PC-9 (cell line): ENCODE measurements around the gene RNASEH2B. TPM values are rescaled to one million over a fixed set of nuclear protein-coding genes. Genes with fewer than 3 reads are reported as not detected.
A peak's percentile ranks its signal among the peaks of the same experiment; 100 is the strongest.

ENCODE experiments used
- BruUV-seq: library from RNA; stranded (reverse); fragments of 400-500 nt; replicated peaks from 2 replicates; lab custom pipeline; 2021; lab: Mats Ljungman, UMichigan
- CTCF ChIA-PET: fragments of 300-600 bp; sonication (Branson Sonifier 250); formaldehyde crosslinking; loops from one replicate; lab custom pipeline; 2022; ENCODE audit warnings: antibody characterized with exemption; lab: Charles Lee
- POLR2A ChIA-PET: fragments of 300-600 bp; sonication (Branson Sonifier 250); formaldehyde crosslinking; loops from one replicate; lab custom pipeline; 2022; ENCODE audit warnings: antibody characterized with exemption; ENCODE audit not compliant: unreplicated experiment; lab: Charles Lee
- DNase-seq, 2 experiments: peaks; one replicate each; pipeline versions ENCODE4 v3.0.0 to v3.0.0-alpha.2; 2015 to 2022; ENCODE audit warnings: mixed read lengths in 1 of 2
- H2AFZ ChIP-seq: fragments of 200-600 bp; sonication (generic); 2 replicates; pipeline ENCODE4 v1.8.1; 2017; ENCODE audit warnings: antibody characterized with exemption
- H3F3A ChIP-seq: fragments of 200-600 bp; sonication (generic); 2 replicates; pipeline ENCODE4 v1.8.1; 2017; ENCODE audit warnings: antibody characterized with exemption, mild to moderate bottlenecking, low read depth; ENCODE audit not compliant: insufficient read depth
- H3K27ac ChIP-seq: fragments of 200-600 bp; sonication (generic); 2 replicates; pipeline ENCODE4 v1.6.1; 2016; ENCODE audit warnings: mixed run types
- H3K27me3 ChIP-seq: fragments of 200-600 bp; sonication (generic); 2 replicates; pipeline ENCODE4 v1.6.1; 2016; ENCODE audit warnings: low read depth, mixed run types; ENCODE audit not compliant: insufficient read depth
- H3K36me3 ChIP-seq: fragments of 200-600 bp; sonication (generic); 2 replicates; pipeline ENCODE4 v1.6.1; 2016; ENCODE audit warnings: low read depth, mixed run types
- H3K4me1 ChIP-seq: fragments of 200-600 bp; sonication (generic); replicated peaks from 2 replicates; pipeline ENCODE4 v1.6.1; 2016; ENCODE audit warnings: mixed run types; ENCODE audit not compliant: insufficient read depth
- H3K4me2 ChIP-seq: fragments of 200-600 bp; sonication (generic); 2 replicates; pipeline ENCODE4 v1.6.1; 2017; ENCODE audit warnings: mixed run types
- H3K4me3 ChIP-seq: fragments of 200-600 bp; sonication (generic); 2 replicates; pipeline ENCODE4 v1.6.1; 2016; ENCODE audit warnings: mixed run types
- H3K79me2 ChIP-seq: fragments of 200-600 bp; sonication (generic); 2 replicates; pipeline ENCODE4 v1.6.1; 2017; ENCODE audit warnings: low read depth, mixed run types
- H3K9me2 ChIP-seq: fragments of 200-600 bp; sonication (generic); 2 replicates; pipeline ENCODE4 v1.8.1; 2017; ENCODE audit warnings: mild to moderate bottlenecking; ENCODE audit not compliant: insufficient read depth
- H3K9me3 ChIP-seq: fragments of 200-600 bp; sonication (generic); 2 replicates; pipeline ENCODE4 v1.8.1; 2016; ENCODE audit warnings: low read depth; ENCODE audit not compliant: insufficient read depth
- H4K20me1 ChIP-seq: fragments of 200-600 bp; sonication (generic); 2 replicates; pipeline ENCODE4 v1.8.1; 2017; ENCODE audit not compliant: insufficient read depth
- EZH2 ChIP-seq: fragments of 200-600 bp; sonication (generic); IDR thresholded peaks from 2 replicates; pipeline ENCODE4 v1.8.0; 2017; ENCODE audit warnings: antibody characterized with exemption, low read depth
- intact Hi-C: fragments of 100-400 bp; cut with micrococcal nuclease; formaldehyde crosslinking; loops from one replicate; pipeline ENCODE4 v1.10.0; 2022; ENCODE audit not compliant: unreplicated experiment
- total RNA-seq: library from RNA; stranded (reverse); gene quantifications from 2 replicates; pipeline ENCODE4 v1.2.3, GENCODE V29; 2021
- TF ChIP-seq, protein P1 (sequence below): fragments of 200-600 bp; sonication (generic); conservative IDR thresholded peaks from 2 replicates; pipeline ENCODE4 v1.6.1; 2017; ENCODE audit warnings: mixed run types, antibody characterized with exemption, mild to moderate bottlenecking, moderate library complexity

Gene RNASEH2B
- total RNA-seq, 1 experiment from 2014 or later, result 45.8 TPM

GRCh38 chr13:50910485-50910805 is 854 bp downstream of the RNASEH2B start:
- CTCF ChIA-PET, result no interaction called here
- H3K9me2 ChIP-seq, result no peaks in the 10 kb centered on the region
- peaks cover 49% of the 10 kb centered on the region for H3K79me2 ChIP-seq
- H3K4me1 ChIP-seq, result peaks cover 17% of the 10 kb centered on the region
- no peak for TF ChIP-seq EZH2
- TF ChIP-seq, protein P1, sequence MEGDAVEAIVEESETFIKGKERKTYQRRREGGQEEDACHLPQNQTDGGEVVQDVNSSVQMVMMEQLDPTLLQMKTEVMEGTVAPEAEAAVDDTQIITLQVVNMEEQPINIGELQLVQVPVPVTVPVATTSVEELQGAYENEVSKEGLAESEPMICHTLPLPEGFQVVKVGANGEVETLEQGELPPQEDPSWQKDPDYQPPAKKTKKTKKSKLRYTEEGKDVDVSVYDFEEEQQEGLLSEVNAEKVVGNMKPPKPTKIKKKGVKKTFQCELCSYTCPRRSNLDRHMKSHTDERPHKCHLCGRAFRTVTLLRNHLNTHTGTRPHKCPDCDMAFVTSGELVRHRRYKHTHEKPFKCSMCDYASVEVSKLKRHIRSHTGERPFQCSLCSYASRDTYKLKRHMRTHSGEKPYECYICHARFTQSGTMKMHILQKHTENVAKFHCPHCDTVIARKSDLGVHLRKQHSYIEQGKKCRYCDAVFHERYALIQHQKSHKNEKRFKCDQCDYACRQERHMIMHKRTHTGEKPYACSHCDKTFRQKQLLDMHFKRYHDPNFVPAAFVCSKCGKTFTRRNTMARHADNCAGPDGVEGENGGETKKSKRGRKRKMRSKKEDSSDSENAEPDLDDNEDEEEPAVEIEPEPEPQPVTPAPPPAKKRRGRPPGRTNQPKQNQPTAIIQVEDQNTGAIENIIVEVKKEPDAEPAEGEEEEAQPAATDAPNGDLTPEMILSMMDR, result no peak; the same call in 1 of the 2 replicates
- H3K27ac ChIP-seq, result peak overlapping the region; percentile 70
- H2AFZ ChIP-seq, result peak overlapping the region; percentile 96
- peak in 1 of 2 experiments; percentile 38 for DNase-seq
- peaks cover 15% of the 10 kb centered on the region; the same call in 1 of the 2 replicates for H3F3A ChIP-seq
- no peaks in the 10 kb centered on the region for H3K9me3 ChIP-seq
- POLR2A ChIA-PET, result no interaction called here
- no peaks in the 10 kb centered on the region for H4K20me1 ChIP-seq
- H3K4me2 ChIP-seq, result peak overlapping the region; percentile 81
- H3K27me3 ChIP-seq, result no peaks in the 10 kb centered on the region
- BruUV-seq, result no TSS peak
- no peaks in the 10 kb centered on the region for H3K36me3 ChIP-seq
- peak overlapping the region; percentile 96 for H3K4me3 ChIP-seq
- intact Hi-C loops, result loop anchor here (2.0 to 10.0 kb wide), 6 partner anchors 108 to 1616 kb away; partner anchors contain the start of gene TRIM13

DNA sequence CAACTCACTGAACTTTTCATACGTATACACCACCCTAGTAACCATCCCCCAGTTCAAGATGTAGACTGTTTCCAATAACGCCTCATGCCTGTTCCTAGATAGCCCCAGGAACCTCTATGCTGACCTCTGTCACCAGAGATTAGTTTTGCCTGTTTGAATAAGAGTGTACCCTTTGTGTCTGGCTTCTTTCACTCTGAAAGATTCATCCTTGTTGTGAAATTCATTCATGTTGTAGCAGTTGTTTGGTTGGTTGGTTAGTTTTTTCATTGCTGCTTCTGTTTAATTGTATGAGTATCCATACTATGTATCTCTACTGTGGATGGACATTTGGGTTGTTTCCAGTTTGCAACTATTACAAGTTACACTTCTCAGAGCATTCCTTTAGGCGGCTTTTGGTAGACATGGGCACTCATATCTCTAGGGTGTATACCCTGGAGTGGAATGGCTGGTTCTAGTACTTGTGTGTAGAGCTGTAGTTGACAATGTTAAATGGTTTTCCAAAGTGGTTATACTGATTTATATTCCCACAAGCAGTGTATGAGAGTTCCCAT is 1.6 kb downstream of the RNASEH2B start:
- Histone ChIP-seq H3K79me2 (peaks cover 54% of the 10 kb centered on the region), H3K4me3 (peak overlapping the region; percentile 96), H3K36me3 (no peaks in the 10 kb centered on the region), H4K20me1 (no peaks in the 10 kb centered on the region), H2AFZ (peak overlapping the region; percentile 96), H3K9me2 (no peaks in the 10 kb centered on the region), H3F3A (peaks cover 15% of the 10 kb centered on the region; the same call in 1 of the 2 replicates), H3K27me3 (no peaks in the 10 kb centered on the region), H3K4me1 (peaks cover 17% of the 10 kb centered on the region), H3K27ac (peak overlapping the region; percentile 70; the same call in 1 of the 2 replicates), H3K9me3 (no peaks in the 10 kb centered on the region), H3K4me2 (peak overlapping the region; percentile 81)
- TF ChIP-seq EZH2, result no peak
- TF ChIP-seq, protein P1, result no peak
- ChIA-PET CTCF (interaction anchor here (0.7 to 1.8 kb wide), 5 partner anchors 553 to 1118 kb away, joined by 3 to 13 read pairs (median 5); partner anchors contain the start of genes KPNA3, SPRYD7 and TRIM13), POLR2A (no interaction called here)
- intact Hi-C loops, result loop anchor here (2.0 to 10.0 kb wide), 6 partner anchors 109 to 1616 kb away; partner anchors contain the start of gene TRIM13
- no peak for DNase-seq
- TSS peak; percentile 22 for BruUV-seq

GRCh38 chr13:50911937-50912795 is 2.6 kb downstream of the RNASEH2B start:
- Histone ChIP-seq H3K4me2 (peak overlapping the region; percentile 81), H3F3A (peaks cover 15% of the 10 kb centered on the region; the same call in 1 of the 2 replicates), H3K27ac (no peak overlapping the region), H4K20me1 (no peaks in the 10 kb centered on the region), H3K9me3 (no peaks in the 10 kb centered on the region), H3K36me3 (no peaks in the 10 kb centered on the region), H2AFZ (no peak overlapping the region), H3K4me3 (peak overlapping the region; percentile 96; the same call in 1 of the 2 replicates), H3K79me2 (peaks cover 64% of the 10 kb centered on the region), H3K27me3 (no peaks in the 10 kb centered on the region), H3K4me1 (peaks cover 17% of the 10 kb centered on the region), H3K9me2 (no peaks in the 10 kb centered on the region)
- TF ChIP-seq, protein P1, result peak; percentile 92
- TF ChIP-seq EZH2, result no peak
- ChIA-PET CTCF (interaction anchor here (0.5 to 1.8 kb wide), 8 partner anchors 554 to 1119 kb away, joined by 3 to 13 read pairs (median 5); partner anchors contain the start of genes KPNA3, SPRYD7 and TRIM13), POLR2A (no interaction called here)
- DNase-seq, result peak; percentile 64 to 75
- intact Hi-C loops, result loop anchor here (1.0 to 10.0 kb wide), 8 partner anchors 110 to 1617 kb away; partner anchors contain the start of gene TRIM13
- no TSS peak for BruUV-seq
